HG03135 (cell line): ENCODE data around the gene ALDH1L1.

Source experiments
- ATAC-seq: cut with Tn5 transposase; IDR thresholded peaks from one replicate; pipeline ENCODE4 v1.9.1; 2021; ENCODE audit warnings: mild to moderate bottlenecking, moderate library complexity; ENCODE audit not compliant: unreplicated experiment

ALDH1L1 gene

GRCh38 chr3:126058666-126059065 lies 121.7 kb downstream of the ALDH1L1 start:
- ATAC-seq, result no peak

GRCh38 chr3:126057936-126058335 lies 122.5 kb downstream of the ALDH1L1 start:
- ATAC-seq, result no peak

- ATAC-seq, result no peak
Observed at GRCh38 chr3:126057501-126057819, 122.9 kb downstream of the ALDH1L1 start.

GRCh38 chr3:126056681-126057500 lies 123.5 kb downstream of the ALDH1L1 start:
- ATAC-seq, result no peak

GRCh38 chr3:126056088-126056487 lies 124.3 kb downstream of the ALDH1L1 start:
- ATAC-seq, result no peak

- no peak for ATAC-seq
Observed at GRCh38 chr3:126054870-126055269, 125.5 kb downstream of the ALDH1L1 start.

- ATAC-seq, result no peak
Observed at GRCh38 chr3:126053949-126054569, 126.3 kb downstream of the ALDH1L1 start.
